Measurements from ENCODE around the gene TP53RK. TPM values are rescaled to one million over a fixed set of nuclear protein-coding genes. Genes with fewer than 3 reads are reported as not detected.

TP53RK gene
- total RNA-seq, 1 donor from 2014 or later: 19.5 TPM

GRCh38 chr20:46690219-46691106 is 1.2 kb upstream of the TP53RK start:
- peaks cover 3% of the 10 kb centered on the region for H3K9me3 Mint-ChIP-seq
- H3K4me3 Mint-ChIP-seq: peak overlapping the region; percentile 50

GRCh38 chr20:46689754-46690085 is 476 bp upstream of the TP53RK start:
- H3K9me3 Mint-ChIP-seq: peaks cover 3% of the 10 kb centered on the region
- peaks cover 49% of the 10 kb centered on the region for H3K4me1 Mint-ChIP-seq
- H3K27me3 Mint-ChIP-seq (ENCODE audit: low read depth): no peaks in the 10 kb centered on the region
- H3K27ac Mint-ChIP-seq (ENCODE audit: unreplicated experiment): peak overlapping the region; percentile 68
- H3K4me3 Mint-ChIP-seq: peak overlapping the region; percentile 93
- TF ChIP-seq CTCF (conservative IDR thresholded peaks at IDR 0.05): no peak
- peaks cover 10% of the 10 kb centered on the region for H3K36me3 Mint-ChIP-seq (ENCODE audit: low read depth)
- no peak for DNase-seq (ENCODE audit: low read depth, low spot score)

More at GRCh38 chr20:46690219-46691106, 1.2 kb upstream of the TP53RK start:
- Mint-ChIP-seq H3K27ac (ENCODE audit: unreplicated experiment) (no peak overlapping the region), H3K4me1 (peaks cover 49% of the 10 kb centered on the region), H3K27me3 (ENCODE audit: low read depth) (no peaks in the 10 kb centered on the region), H3K36me3 (ENCODE audit: low read depth) (peaks cover 6% of the 10 kb centered on the region)
- no peak for TF ChIP-seq CTCF (conservative IDR thresholded peaks at IDR 0.05)
- no peak for DNase-seq (ENCODE audit: low read depth, low spot score)

- TF ChIP-seq CTCF (conservative IDR thresholded peaks at IDR 0.05): no peak
- H3K4me1 Mint-ChIP-seq: peaks cover 51% of the 10 kb centered on the region
- peak overlapping the region; percentile 97 for H3K27ac Mint-ChIP-seq (ENCODE audit: unreplicated experiment)
- H3K36me3 Mint-ChIP-seq (ENCODE audit: low read depth): peaks cover 10% of the 10 kb centered on the region
- H3K9me3 Mint-ChIP-seq: no peaks in the 10 kb centered on the region
- no peak for DNase-seq (ENCODE audit: low read depth, low spot score)
- no peaks in the 10 kb centered on the region for H3K27me3 Mint-ChIP-seq (ENCODE audit: low read depth)
- peak overlapping the region; percentile 93 for H3K4me3 Mint-ChIP-seq
Measured at GRCh38 chr20:46688151-46689081, 828 bp downstream of the TP53RK start.

GRCh38 chr20:46683939-46684750 is 5.1 kb downstream of the TP53RK start:
- Mint-ChIP-seq H3K27me3 (ENCODE audit: low read depth) (no peaks in the 10 kb centered on the region), H3K4me1 (peaks cover 51% of the 10 kb centered on the region), H3K9me3 (no peaks in the 10 kb centered on the region), H3K36me3 (ENCODE audit: low read depth) (peaks cover 10% of the 10 kb centered on the region), H3K4me3 (peak overlapping the region; percentile 73), H3K27ac (ENCODE audit: unreplicated experiment) (peak overlapping the region; percentile 14)
- no peak for TF ChIP-seq CTCF (conservative IDR thresholded peaks at IDR 0.05)
- DNase-seq (ENCODE audit: low read depth, low spot score): peak; percentile 35

- peaks cover 51% of the 10 kb centered on the region for H3K4me1 Mint-ChIP-seq
- no peak for TF ChIP-seq CTCF (conservative IDR thresholded peaks at IDR 0.05)
- no peak overlapping the region for H3K27ac Mint-ChIP-seq (ENCODE audit: unreplicated experiment)
- DNase-seq (ENCODE audit: low read depth, low spot score): no peak
- peak overlapping the region; percentile 73 for H3K4me3 Mint-ChIP-seq
- no peaks in the 10 kb centered on the region for H3K27me3 Mint-ChIP-seq (ENCODE audit: low read depth)
- H3K36me3 Mint-ChIP-seq (ENCODE audit: low read depth): peaks cover 10% of the 10 kb centered on the region
- no peaks in the 10 kb centered on the region for H3K9me3 Mint-ChIP-seq
Measured at GRCh38 chr20:46683668-46683938, 5.6 kb downstream of the TP53RK start.
